Mammary epithelial cell (primary cell): ENCODE data around the gene CAT.

Experiments used
- EZH2 ChIP-seq: IDR thresholded peaks from 2 replicates; pipeline ENCODE4 v1.6.1; 2012; ENCODE audit warnings: low read length, inconsistent platforms, borderline replicate concordance
- TF ChIP-seq, protein P1 (sequence below), 2 donors: IDR thresholded peaks in 1 of 2; conservative IDR thresholded peaks in 1 of 2; 2 replicates each; pipeline ENCODE4 v1.5.1; 2011 to 2012; ENCODE audit warnings: inconsistent platforms in 2 of 2, low read length in 2 of 2, mild to moderate bottlenecking in 2 of 2, control low read depth in 1 of 2, low read depth in 1 of 2; ENCODE audit not compliant: insufficient read depth in 1 of 2; ENCODE audit errors: extremely low read depth in 1 of 2

DNA sequence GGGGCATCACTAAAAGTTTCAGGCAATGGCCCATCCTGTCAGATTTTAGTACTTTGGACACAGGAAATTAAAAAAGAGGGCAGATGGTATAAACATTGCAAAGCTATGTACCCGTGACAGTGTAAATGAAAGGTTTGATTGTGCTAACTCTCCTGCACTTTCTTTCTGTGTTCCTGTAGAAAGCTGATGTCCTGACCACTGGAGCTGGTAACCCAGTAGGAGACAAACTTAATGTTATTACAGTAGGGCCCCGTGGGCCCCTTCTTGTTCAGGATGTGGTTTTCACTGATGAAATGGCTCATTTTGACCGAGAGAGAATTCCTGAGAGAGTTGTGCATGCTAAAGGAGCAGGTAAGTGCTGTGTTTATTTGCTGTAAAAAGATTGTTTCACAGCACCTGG lies 10.3 kb downstream of the CAT start:
- TF ChIP-seq, protein P1, sequence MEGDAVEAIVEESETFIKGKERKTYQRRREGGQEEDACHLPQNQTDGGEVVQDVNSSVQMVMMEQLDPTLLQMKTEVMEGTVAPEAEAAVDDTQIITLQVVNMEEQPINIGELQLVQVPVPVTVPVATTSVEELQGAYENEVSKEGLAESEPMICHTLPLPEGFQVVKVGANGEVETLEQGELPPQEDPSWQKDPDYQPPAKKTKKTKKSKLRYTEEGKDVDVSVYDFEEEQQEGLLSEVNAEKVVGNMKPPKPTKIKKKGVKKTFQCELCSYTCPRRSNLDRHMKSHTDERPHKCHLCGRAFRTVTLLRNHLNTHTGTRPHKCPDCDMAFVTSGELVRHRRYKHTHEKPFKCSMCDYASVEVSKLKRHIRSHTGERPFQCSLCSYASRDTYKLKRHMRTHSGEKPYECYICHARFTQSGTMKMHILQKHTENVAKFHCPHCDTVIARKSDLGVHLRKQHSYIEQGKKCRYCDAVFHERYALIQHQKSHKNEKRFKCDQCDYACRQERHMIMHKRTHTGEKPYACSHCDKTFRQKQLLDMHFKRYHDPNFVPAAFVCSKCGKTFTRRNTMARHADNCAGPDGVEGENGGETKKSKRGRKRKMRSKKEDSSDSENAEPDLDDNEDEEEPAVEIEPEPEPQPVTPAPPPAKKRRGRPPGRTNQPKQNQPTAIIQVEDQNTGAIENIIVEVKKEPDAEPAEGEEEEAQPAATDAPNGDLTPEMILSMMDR (conservative IDR thresholded peaks at IDR 0.05 in 1 of 2, IDR thresholded peaks at IDR 0.05 in 1 of 2; ENCODE audit: extremely low read depth in 1 of 2, insufficient read depth in 1 of 2, low read depth in 1 of 2, low read length in 2 of 2), result no peak
- no peak for TF ChIP-seq EZH2
